Gastroesophageal sphincter (tissue), 4 donors: Measurements from ENCODE around the gene GPR78. TPM values are rescaled to one million over a fixed set of nuclear protein-coding genes. Genes with fewer than 3 reads are reported as not detected.
A peak's percentile ranks its signal among the peaks of the same experiment; 100 is the strongest.

ENCODE experiments used
- ATAC-seq: fragments of 150-250 bp; one replicate; pipeline ENCODE4 v1.9.1; 2016; ENCODE audit warnings: mild to moderate bottlenecking, moderate library complexity
- H3K27ac ChIP-seq, 4 donors: fragments of 200-600 bp; sonication (generic) in 3 of 4; 1 replicate in 3 of 4; 2 replicates in 1 of 4; pipeline ENCODE4 v1.5.1; 2016 to 2019
- H3K27me3 ChIP-seq: fragments of 200-600 bp; sonication (generic); one replicate; pipeline ENCODE4 v1.5.1; 2019
- H3K36me3 ChIP-seq, 2 donors: fragments of 200-600 bp; sonication (generic); one replicate each; pipeline ENCODE4 v1.5.1; 2019; ENCODE audit warnings: control low read depth in 1 of 2
- H3K4me1 ChIP-seq, 3 donors: fragments of 200-600 bp; sonication (generic); 1 replicate in 2 of 3; 2 replicates in 1 of 3; pipeline ENCODE4 v1.5.1; 2016 to 2019; ENCODE audit warnings: control low read depth in 2 of 3
- H3K4me3 ChIP-seq, 2 donors: fragments of 200-600 bp; sonication (generic); one replicate each; pipeline ENCODE4 v1.5.1; 2019; ENCODE audit warnings: mild to moderate bottlenecking in 1 of 2, moderate library complexity in 1 of 2
- H3K9me3 ChIP-seq, 3 donors: fragments of 200-600 bp; sonication (generic); one replicate each; pipeline ENCODE4 v1.5.1; 2017 to 2019; ENCODE audit warnings: control low read depth in 2 of 3
- CTCF ChIP-seq, 4 experiments: fragments of 200-600 bp in 2 of 4; fragments of 450-650 bp in 2 of 4; sonication (generic) in 1 of 4; IDR thresholded peaks; one replicate each; pipeline ENCODE4 v1.5.1; 2017 to 2019; ENCODE audit warnings: antibody characterized with exemption in 4 of 4, mild to moderate bottlenecking in 2 of 4, moderate library complexity in 2 of 4
- EP300 ChIP-seq: sonication (generic); formaldehyde crosslinking; IDR thresholded peaks from one replicate; pipeline ENCODE4 v1.6.1; 2017; ENCODE audit warnings: antibody characterized with exemption, mild to moderate bottlenecking
- POLR2A ChIP-seq, 2 donors: fragments of 450-650 bp; IDR thresholded peaks; one replicate each; pipeline ENCODE4 v1.6.1; 2017; ENCODE audit warnings: antibody characterized with exemption in 2 of 2, mild to moderate bottlenecking in 2 of 2, moderate library complexity in 1 of 2
- POLR2AphosphoS5 ChIP-seq: sonication (generic); formaldehyde crosslinking; IDR thresholded peaks from one replicate; pipeline ENCODE4 v1.6.1; 2017; ENCODE audit warnings: antibody characterized with exemption
- WGBS, 2 donors: methylation state at CpG; one replicate each; pipeline ENCODE4 v1.1.5; 2018; ENCODE audit warnings: low coverage in 1 of 2; 5-methylcytosine and 5-hydroxymethylcytosine counted together
- total RNA-seq, 4 donors: library from RNA; depleted of rRNA; stranded (reverse); fragments of >200 nt; gene quantifications; one replicate each; pipeline ENCODE4 v1.1.0, GENCODE V29; 2016

The GPR78 gene
- total RNA-seq, 4 donors from 2014 or later: not detected

GRCh38 chr4:8606476-8606875, 26.3 kb downstream of the GPR78 start:
- TF ChIP-seq EP300: no peak
- no peak for TF ChIP-seq POLR2A (IDR thresholded peaks at IDR 0.05)
- TF ChIP-seq POLR2AphosphoS5: no peak
- TF ChIP-seq CTCF (IDR thresholded peaks at IDR 0.05): no peak
- peaks cover 55% of the 10 kb centered on the region for H3K27me3 ChIP-seq
- H3K9me3 ChIP-seq: no peaks in the 10 kb centered on the region
- no peak overlapping the region for H3K27ac ChIP-seq
- peaks cover 0 to 8% (median 0%) of the 10 kb centered on the region in 3 donors for H3K4me1 ChIP-seq
- no peaks in the 10 kb centered on the region for H3K36me3 ChIP-seq
- no peak overlapping the region for H3K4me3 ChIP-seq
- no peak for ATAC-seq
- 75% methylated on average over 4 of the region's 26 CpGs; no CpG with 5 or more reads in 1 of the 2 donors for WGBS, 2 donors

- TF ChIP-seq POLR2A (IDR thresholded peaks at IDR 0.05) (no peak), POLR2AphosphoS5 (no peak), EP300 (no peak), CTCF (IDR thresholded peaks at IDR 0.05) (no peak)
- 17% methylated on average over 1 of the region's 10 CpGs; no CpG with 5 or more reads in 1 of the 2 donors for WGBS, 2 donors
- Histone ChIP-seq H3K27me3 (peaks cover 56% of the 10 kb centered on the region), H3K36me3 (no peaks in the 10 kb centered on the region), H3K4me3 (no peak overlapping the region), H3K4me1 (peaks cover 0 to 8% (median 0%) of the 10 kb centered on the region in 3 donors), H3K9me3 (no peaks in the 10 kb centered on the region), H3K27ac (no peak overlapping the region)
- no peak for ATAC-seq
Observed at GRCh38 chr4:8606966-8607365, 26.8 kb downstream of the GPR78 start.

- Histone ChIP-seq H3K36me3 (no peaks in the 10 kb centered on the region), H3K27me3 (peaks cover 51% of the 10 kb centered on the region), H3K4me1 (peaks cover 0 to 8% (median 0%) of the 10 kb centered on the region in 3 donors), H3K9me3 (no peaks in the 10 kb centered on the region), H3K27ac (no peak overlapping the region), H3K4me3 (no peak overlapping the region)
- no peak for TF ChIP-seq EP300
- no peak for TF ChIP-seq POLR2A (IDR thresholded peaks at IDR 0.05)
- peak in 3 of 4 experiments; percentile 69 to 97 (median 75) for TF ChIP-seq CTCF (IDR thresholded peaks at IDR 0.05)
- no peak for TF ChIP-seq POLR2AphosphoS5
- no peak for ATAC-seq
- 36% methylated on average over 4 of the region's 42 CpGs; no CpG with 5 or more reads in 1 of the 2 donors for WGBS, 2 donors
Observed at GRCh38 chr4:8607603-8608481, 27.6 kb downstream of the GPR78 start.

GRCh38 chr4:8608714-8609391, 28.7 kb downstream of the GPR78 start:
- Histone ChIP-seq H3K4me1 (peaks cover 0 to 8% (median 0%) of the 10 kb centered on the region in 3 donors), H3K9me3 (no peaks in the 10 kb centered on the region), H3K27ac (no peak overlapping the region), H3K27me3 (peaks cover 55% of the 10 kb centered on the region), H3K36me3 (no peaks in the 10 kb centered on the region), H3K4me3 (no peak overlapping the region)
- 89 to 97% methylated on average over 3 to 4 of the region's 5 CpGs for whole genome bisulfite sequencing, 2 donors
- ATAC-seq: no peak
- TF ChIP-seq POLR2AphosphoS5 (no peak), CTCF (IDR thresholded peaks at IDR 0.05) (no peak), POLR2A (IDR thresholded peaks at IDR 0.05) (no peak), EP300 (no peak)
